Body of pancreas (tissue), 4 donors: Measurements from ENCODE around the gene KLC3. TPM values are rescaled to one million over a fixed set of nuclear protein-coding genes. Genes with fewer than 3 reads are reported as not detected.
A peak's percentile ranks its signal among the peaks of the same experiment; 100 is the strongest.

ENCODE experiments used
- ATAC-seq: fragments of 150-250 bp; one replicate; pipeline ENCODE4 v1.9.1; 2016
- DNase-seq, 4 donors: peaks; one replicate each; pipeline ENCODE4 v3.0.0-alpha.2; 2019
- H3K27ac ChIP-seq, 4 donors: fragments of 200-600 bp; sonication (generic); 1 replicate in 3 of 4; 2 replicates in 1 of 4; pipeline versions ENCODE4 v1.5.1 to v1.6.1; 2016 to 2019; ENCODE audit warnings: mild to moderate bottlenecking in 1 of 4, mixed read lengths in 1 of 4, moderate library complexity in 1 of 4
- H3K27me3 ChIP-seq, 2 donors: fragments of 200-600 bp; sonication (generic); one replicate each; pipeline ENCODE4 v1.6.0; 2016; ENCODE audit warnings: mild to moderate bottlenecking in 1 of 2
- H3K36me3 ChIP-seq, 2 donors: fragments of 200-600 bp; sonication (generic); replicated peaks in 1 of 2; 2 replicates each; pipeline ENCODE4 v1.5.1; 2016; ENCODE audit warnings: low read depth in 2 of 2; ENCODE audit not compliant: insufficient read depth in 1 of 2
- H3K4me1 ChIP-seq: fragments of 200-600 bp; sonication (generic); one replicate; pipeline ENCODE4 v1.6.0; 2016
- H3K4me3 ChIP-seq, 2 donors: fragments of 200-600 bp; sonication (generic); 1 replicate in 1 of 2; 2 replicates in 1 of 2; pipeline ENCODE4 v1.5.1; 2016 to 2019
- H3K9me3 ChIP-seq, 3 donors: fragments of 200-600 bp; sonication (generic); 1 replicate in 2 of 3; 2 replicates in 1 of 3; pipeline ENCODE4 v1.5.1; 2016
- CTCF ChIP-seq, 7 experiments: fragments of 450-650 bp in 4 of 7; fragments of 200-600 bp in 3 of 7; sonication (generic) in 3 of 7; IDR thresholded peaks; one replicate each; pipeline ENCODE4 v1.5.1; 2016 to 2019; ENCODE audit warnings: antibody characterized with exemption in 7 of 7
- POLR2A ChIP-seq, 3 donors: fragments of 450-650 bp; IDR thresholded peaks; one replicate each; pipeline ENCODE4 v1.6.1; 2016; ENCODE audit warnings: antibody characterized with exemption in 3 of 3, mild to moderate bottlenecking in 2 of 3
- WGBS, 2 donors: methylation state at CpG; one replicate each; pipeline ENCODE4 v1.1.5; 2017; 5-methylcytosine and 5-hydroxymethylcytosine counted together
- intact Hi-C: fragments of 100-400 bp; cut with DNase I; formaldehyde crosslinking; loops from one replicate; pipeline ENCODE4 v1.15.1; 2023
- total RNA-seq, 2 donors: library from RNA; depleted of rRNA; stranded (reverse); fragments of >200 nt; gene quantifications; one replicate each; pipeline ENCODE4 v1.1.0, GENCODE V29; 2016

KLC3 gene
- total RNA-seq, 2 donors from 2014 or later: 1.3 to 11.7 TPM

DNA sequence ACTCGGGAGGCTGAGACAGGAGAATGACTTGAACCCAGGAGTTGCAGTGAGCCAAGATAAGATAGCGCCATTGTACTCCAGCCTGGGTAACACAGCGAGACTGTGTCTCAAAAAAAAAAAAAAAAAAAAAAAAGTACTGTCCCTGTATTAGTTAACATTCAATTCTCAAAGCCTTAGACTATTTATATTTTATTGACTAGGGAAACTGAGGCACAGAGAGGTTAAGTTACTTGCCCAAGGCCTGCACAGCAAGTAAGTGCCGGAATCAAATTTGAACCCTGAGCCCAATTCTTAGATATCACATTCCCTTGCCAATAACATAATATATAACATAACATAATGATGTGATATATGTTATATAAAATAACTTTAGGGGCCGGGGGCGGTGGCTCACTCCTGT, 921 bp upstream of the KLC3 start:
- H3K4me3 ChIP-seq: no peak overlapping the region
- no peak overlapping the region for H3K27ac ChIP-seq
- intact Hi-C loops: no loop called here
- no peaks in the 10 kb centered on the region for H3K36me3 ChIP-seq
- 70 to 74% methylated on average over 6 of the region's 6 CpGs for WGBS, 2 donors
- ATAC-seq (no peak), DNase-seq (no peak)
- no peaks in the 10 kb centered on the region for H3K9me3 ChIP-seq
- peaks cover 18% of the 10 kb centered on the region for H3K4me1 ChIP-seq
- no peaks in the 10 kb centered on the region for H3K27me3 ChIP-seq
- TF ChIP-seq CTCF (IDR thresholded peaks at IDR 0.05) (no peak), POLR2A (IDR thresholded peaks at IDR 0.05) (no peak)

GRCh38 chr19:45340899-45341453, 426 bp downstream of the KLC3 start:
- no peaks in the 10 kb centered on the region for H3K27me3 ChIP-seq
- peak in 1 of 3 donors; percentile 29 for TF ChIP-seq POLR2A (IDR thresholded peaks at IDR 0.05)
- no peak for TF ChIP-seq CTCF (IDR thresholded peaks at IDR 0.05)
- ATAC-seq (peak; percentile 52), DNase-seq (peak; percentile 20 to 41 (median 38))
- H3K4me3 ChIP-seq: peak overlapping the region in 1 of 2 donors; percentile 22
- peak overlapping the region in 2 of 4 donors; percentile 29 to 38 for H3K27ac ChIP-seq
- peaks cover 18% of the 10 kb centered on the region for H3K4me1 ChIP-seq
- H3K36me3 ChIP-seq: no peaks in the 10 kb centered on the region
- no peaks in the 10 kb centered on the region for H3K9me3 ChIP-seq
- intact Hi-C loops: no loop called here
- WGBS, 2 donors: 6 to 13% methylated on average over 7 to 17 of the region's 25 CpGs

- intact Hi-C loops: no loop called here
- WGBS, 2 donors: 82 to 85% methylated on average over 13 of the region's 13 CpGs
- ATAC-seq (no peak), DNase-seq (no peak)
- H3K4me1 ChIP-seq: peaks cover 18% of the 10 kb centered on the region
- no peak for TF ChIP-seq POLR2A (IDR thresholded peaks at IDR 0.05)
- no peak for TF ChIP-seq CTCF (IDR thresholded peaks at IDR 0.05)
- H3K27ac ChIP-seq: no peak overlapping the region
- no peaks in the 10 kb centered on the region for H3K36me3 ChIP-seq
- no peak overlapping the region for H3K4me3 ChIP-seq
- no peaks in the 10 kb centered on the region for H3K9me3 ChIP-seq
- H3K27me3 ChIP-seq: no peaks in the 10 kb centered on the region
These were observed 2.4 kb downstream of the KLC3 start for GRCh38 chr19:45342911-45343310.

DNA sequence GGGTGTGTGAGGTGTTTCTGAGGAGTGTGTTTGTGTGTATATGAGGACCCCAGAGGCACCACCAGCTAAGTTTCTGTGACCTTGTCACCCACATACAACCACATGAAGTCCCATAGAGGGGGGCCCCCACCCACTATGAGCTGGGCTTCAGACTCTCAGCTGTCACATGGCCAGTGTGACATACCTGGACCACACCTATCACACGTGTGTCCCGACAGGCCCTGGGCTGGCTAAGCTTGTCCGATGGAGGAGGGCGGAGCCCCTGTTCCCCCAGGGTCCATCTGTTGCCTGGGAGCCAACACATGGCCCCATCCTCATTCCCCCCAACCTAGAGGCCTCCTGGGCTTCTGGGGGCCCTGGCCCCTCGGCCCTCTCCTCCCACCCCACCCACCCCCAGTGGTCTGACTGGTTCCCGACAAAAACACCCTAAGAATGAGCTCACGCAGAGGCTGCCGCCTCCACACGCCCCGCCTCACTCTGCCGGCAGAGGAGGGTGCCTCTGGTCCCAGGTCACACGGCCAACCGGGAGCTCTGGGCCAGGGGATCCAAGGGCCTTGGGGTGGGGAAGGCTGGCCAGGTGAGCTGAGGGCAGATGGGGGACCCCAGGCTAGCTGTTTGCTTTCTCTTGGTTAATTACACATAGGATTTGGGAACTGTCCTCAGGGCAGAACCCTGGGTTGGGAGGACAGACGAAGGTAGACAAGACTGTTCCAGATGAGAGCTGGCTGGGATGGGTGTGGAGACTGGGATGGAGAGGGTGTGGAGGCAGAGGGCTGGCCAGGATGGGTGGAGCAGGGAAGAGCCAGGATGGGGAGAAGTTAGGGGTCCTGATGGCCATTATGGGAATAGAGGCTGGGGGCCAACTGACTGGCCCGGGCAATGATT, 4.3 kb downstream of the KLC3 start:
- no peaks in the 10 kb centered on the region for H3K9me3 ChIP-seq
- intact Hi-C loops: no loop called here
- peaks cover 12% of the 10 kb centered on the region for H3K4me1 ChIP-seq
- no peak for DNase-seq
- no peak for ATAC-seq
- TF ChIP-seq POLR2A (IDR thresholded peaks at IDR 0.05): no peak
- TF ChIP-seq CTCF (IDR thresholded peaks at IDR 0.05): no peak
- 56 to 88% methylated on average over 4 to 12 of the region's 15 CpGs for WGBS, 2 donors
- no peaks in the 10 kb centered on the region for H3K36me3 ChIP-seq
- H3K4me3 ChIP-seq: no peak overlapping the region
- no peak overlapping the region for H3K27ac ChIP-seq
- no peaks in the 10 kb centered on the region for H3K27me3 ChIP-seq
